Measurements from ENCODE around the gene SERP2.

DNA sequence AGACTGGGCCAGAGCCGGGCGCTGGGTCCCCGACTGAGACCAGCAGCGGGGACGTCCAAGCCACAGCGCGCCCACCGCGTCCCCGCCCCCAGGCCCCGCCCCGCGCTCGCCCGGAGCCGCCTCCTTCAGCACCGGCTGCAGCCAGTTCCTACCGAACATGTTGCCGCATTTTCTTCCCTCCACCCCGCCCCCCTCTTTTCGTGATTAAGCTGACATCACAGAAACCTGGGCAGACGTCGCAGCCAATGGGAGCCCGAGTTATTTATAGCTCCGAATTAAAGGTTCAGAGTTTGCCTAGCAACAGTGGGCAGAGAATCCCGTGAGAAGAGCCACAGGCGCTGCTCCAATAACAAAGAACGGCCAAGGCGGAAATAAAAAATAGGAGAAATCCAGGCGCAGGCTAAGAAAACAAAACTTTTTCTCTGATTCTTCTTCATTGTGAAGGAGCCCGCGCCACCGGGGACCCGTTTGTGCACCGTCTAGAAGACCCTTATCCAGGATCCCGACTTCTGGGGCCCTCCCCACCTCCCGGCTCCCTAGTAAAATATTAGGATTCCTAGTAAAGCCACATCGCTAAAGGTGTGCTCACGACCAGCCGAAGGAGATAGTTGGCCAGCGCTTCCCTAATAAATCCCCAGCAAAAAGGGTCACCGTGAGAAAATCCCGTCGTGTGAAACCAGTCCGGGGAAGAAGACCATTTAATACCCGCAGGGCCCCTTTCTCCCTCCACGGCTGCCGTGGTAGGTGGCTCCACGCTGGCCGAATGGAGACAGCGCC lies 61.7 kb downstream of the SERP2 start:
- TF ChIP-seq, protein P1, sequence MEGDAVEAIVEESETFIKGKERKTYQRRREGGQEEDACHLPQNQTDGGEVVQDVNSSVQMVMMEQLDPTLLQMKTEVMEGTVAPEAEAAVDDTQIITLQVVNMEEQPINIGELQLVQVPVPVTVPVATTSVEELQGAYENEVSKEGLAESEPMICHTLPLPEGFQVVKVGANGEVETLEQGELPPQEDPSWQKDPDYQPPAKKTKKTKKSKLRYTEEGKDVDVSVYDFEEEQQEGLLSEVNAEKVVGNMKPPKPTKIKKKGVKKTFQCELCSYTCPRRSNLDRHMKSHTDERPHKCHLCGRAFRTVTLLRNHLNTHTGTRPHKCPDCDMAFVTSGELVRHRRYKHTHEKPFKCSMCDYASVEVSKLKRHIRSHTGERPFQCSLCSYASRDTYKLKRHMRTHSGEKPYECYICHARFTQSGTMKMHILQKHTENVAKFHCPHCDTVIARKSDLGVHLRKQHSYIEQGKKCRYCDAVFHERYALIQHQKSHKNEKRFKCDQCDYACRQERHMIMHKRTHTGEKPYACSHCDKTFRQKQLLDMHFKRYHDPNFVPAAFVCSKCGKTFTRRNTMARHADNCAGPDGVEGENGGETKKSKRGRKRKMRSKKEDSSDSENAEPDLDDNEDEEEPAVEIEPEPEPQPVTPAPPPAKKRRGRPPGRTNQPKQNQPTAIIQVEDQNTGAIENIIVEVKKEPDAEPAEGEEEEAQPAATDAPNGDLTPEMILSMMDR (IDR thresholded peaks at IDR 0.05): no peak
- TF ChIP-seq POLR2A (IDR thresholded peaks at IDR 0.05): peak; percentile 67 to 94
